Uterus (tissue), 4 donors: ENCODE results near the gene SOWAHA. TPM values are rescaled to one million over a fixed set of nuclear protein-coding genes. Genes with fewer than 3 reads are reported as not detected.

Experiments
- DNase-seq, 2 donors: peaks; one replicate each; pipeline ENCODE4 v3.0.0-alpha.2; 2019 to 2020
- H3K27ac ChIP-seq, 2 donors: fragments of 200-600 bp; sonication (generic); 1 replicate in 1 of 2; 2 replicates in 1 of 2; pipeline ENCODE4 v1.5.1; 2016 to 2018
- H3K27me3 ChIP-seq, 2 donors: fragments of 200-600 bp; sonication (generic); one replicate each; pipeline ENCODE4 v1.5.1; 2018 to 2019; ENCODE audit warnings: control low read depth in 1 of 2
- H3K36me3 ChIP-seq, 2 donors: fragments of 200-600 bp; sonication (generic); one replicate each; pipeline ENCODE4 v1.5.1; 2019; ENCODE audit warnings: control low read depth in 1 of 2
- H3K4me1 ChIP-seq, 2 donors: fragments of 200-600 bp; sonication (generic); one replicate each; pipeline ENCODE4 v1.5.1; 2018 to 2019; ENCODE audit warnings: control low read depth in 1 of 2
- H3K4me3 ChIP-seq, 2 donors: fragments of 200-600 bp; sonication (generic); 1 replicate in 1 of 2; 2 replicates in 1 of 2; pipeline ENCODE4 v1.5.1; 2018 to 2019; ENCODE audit warnings: mild to moderate bottlenecking in 1 of 2
- H3K9me3 ChIP-seq, 2 donors: fragments of 200-600 bp; sonication (generic); one replicate each; pipeline ENCODE4 v1.5.1; 2019; ENCODE audit warnings: control low read depth in 1 of 2
- POLR2A ChIP-seq, 2 donors: fragments of 450-650 bp; IDR thresholded peaks; one replicate each; pipeline ENCODE4 v1.6.1; 2016; ENCODE audit warnings: antibody characterized with exemption in 2 of 2, mild to moderate bottlenecking in 1 of 2, moderate library complexity in 1 of 2
- intact Hi-C: fragments of 100-400 bp; cut with DNase I; formaldehyde crosslinking; loops from one replicate; pipeline ENCODE4 v1.15.1; 2023; ENCODE audit warnings: low total_unique reads
- total RNA-seq, 4 donors: library from RNA; depleted of rRNA in 3 of 4; stranded (reverse); fragments of >200 nt in 3 of 4; gene quantifications; one replicate each; pipeline versions ENCODE4 v1.1.0 to v1.2.4, GENCODE V29; 2014 to 2023
- TF ChIP-seq, protein P1 (sequence below), 4 experiments: fragments of 200-600 bp in 2 of 4; fragments of 450-650 bp in 2 of 4; sonication (generic) in 2 of 4; IDR thresholded peaks; one replicate each; pipeline ENCODE4 v1.5.1; 2016 to 2019; ENCODE audit warnings: antibody characterized with exemption in 4 of 4, mild to moderate bottlenecking in 2 of 4, moderate library complexity in 1 of 4
- donor health status: DM: yes; HTN: yes; CAD: no.

Gene SOWAHA
- total RNA-seq, 4 donors from 2014 or later = under 0.01 to 0.14 (median 0.12) TPM; not detected in 1

DNA sequence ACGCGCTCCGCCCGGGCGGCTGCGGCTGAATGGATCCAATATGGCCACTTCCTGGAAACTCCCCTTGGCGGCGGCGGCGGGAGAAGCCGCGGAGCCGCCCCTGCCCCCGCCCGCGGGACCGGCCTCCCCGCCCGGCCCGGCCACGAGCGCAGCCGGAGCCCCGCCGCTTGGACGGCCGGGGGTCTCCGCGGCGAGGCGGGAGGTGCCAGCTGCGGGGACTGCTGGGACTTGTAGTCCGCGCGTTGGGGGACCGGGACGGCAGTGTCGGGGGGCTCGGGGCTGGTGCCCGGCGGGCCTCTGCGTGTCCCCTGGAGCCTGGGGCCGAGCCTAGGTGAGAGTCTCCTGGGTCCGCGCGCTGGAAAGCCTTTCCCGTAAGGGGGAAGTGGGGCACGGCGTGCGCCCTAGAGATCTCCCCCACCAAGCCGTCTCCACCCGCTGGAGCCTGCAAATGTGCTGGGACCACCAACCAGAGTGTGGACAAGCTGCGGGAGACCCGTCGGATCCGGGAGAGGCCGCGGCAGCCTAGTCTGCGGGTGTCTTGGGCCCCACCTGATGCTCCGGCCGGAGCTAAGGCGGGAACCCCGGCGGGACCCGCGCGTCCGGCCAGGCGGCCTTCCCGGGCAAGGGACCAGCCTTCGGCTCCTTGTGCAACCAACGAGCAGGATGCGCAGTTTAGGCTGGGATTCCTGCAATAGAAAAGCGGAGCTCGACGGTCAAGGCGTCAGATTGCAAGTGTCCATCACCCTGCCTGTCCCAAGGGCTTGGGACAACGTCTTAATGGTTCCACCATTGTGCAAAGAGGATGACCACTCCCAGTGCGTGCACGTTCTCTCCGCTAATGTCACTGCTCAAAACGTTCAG is 35.7 kb upstream of the SOWAHA start, which contains the start of gene SEPTIN8:
Gene SEPTIN8, minus strand, starts transcription at position 31 of the 861 bp plus-strand sequence. CDS start 102 bp downstream, outside the sequence.
- H3K36me3 ChIP-seq = no peaks in the 10 kb centered on the region
- peak within 1 kb of the TSS; percentile 57 to 72 for H3K4me3 ChIP-seq
- H3K27ac ChIP-seq = peak within 1 kb of the TSS; percentile 81 to 84
- intact Hi-C loops = no loop called here
- H3K4me1 ChIP-seq = peaks cover 0 to 11% of the 10 kb centered on the region in 2 donors
- H3K9me3 ChIP-seq = no peaks in the 10 kb centered on the region
- peak; percentile 53 to 70 for DNase-seq
- H3K27me3 ChIP-seq = no peaks in the 10 kb centered on the region
- no peak for TF ChIP-seq POLR2A (IDR thresholded peaks at IDR 0.05)
- TF ChIP-seq, protein P1, sequence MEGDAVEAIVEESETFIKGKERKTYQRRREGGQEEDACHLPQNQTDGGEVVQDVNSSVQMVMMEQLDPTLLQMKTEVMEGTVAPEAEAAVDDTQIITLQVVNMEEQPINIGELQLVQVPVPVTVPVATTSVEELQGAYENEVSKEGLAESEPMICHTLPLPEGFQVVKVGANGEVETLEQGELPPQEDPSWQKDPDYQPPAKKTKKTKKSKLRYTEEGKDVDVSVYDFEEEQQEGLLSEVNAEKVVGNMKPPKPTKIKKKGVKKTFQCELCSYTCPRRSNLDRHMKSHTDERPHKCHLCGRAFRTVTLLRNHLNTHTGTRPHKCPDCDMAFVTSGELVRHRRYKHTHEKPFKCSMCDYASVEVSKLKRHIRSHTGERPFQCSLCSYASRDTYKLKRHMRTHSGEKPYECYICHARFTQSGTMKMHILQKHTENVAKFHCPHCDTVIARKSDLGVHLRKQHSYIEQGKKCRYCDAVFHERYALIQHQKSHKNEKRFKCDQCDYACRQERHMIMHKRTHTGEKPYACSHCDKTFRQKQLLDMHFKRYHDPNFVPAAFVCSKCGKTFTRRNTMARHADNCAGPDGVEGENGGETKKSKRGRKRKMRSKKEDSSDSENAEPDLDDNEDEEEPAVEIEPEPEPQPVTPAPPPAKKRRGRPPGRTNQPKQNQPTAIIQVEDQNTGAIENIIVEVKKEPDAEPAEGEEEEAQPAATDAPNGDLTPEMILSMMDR (IDR thresholded peaks at IDR 0.05) = peak in 1 of 4 experiments; percentile 7

DNA sequence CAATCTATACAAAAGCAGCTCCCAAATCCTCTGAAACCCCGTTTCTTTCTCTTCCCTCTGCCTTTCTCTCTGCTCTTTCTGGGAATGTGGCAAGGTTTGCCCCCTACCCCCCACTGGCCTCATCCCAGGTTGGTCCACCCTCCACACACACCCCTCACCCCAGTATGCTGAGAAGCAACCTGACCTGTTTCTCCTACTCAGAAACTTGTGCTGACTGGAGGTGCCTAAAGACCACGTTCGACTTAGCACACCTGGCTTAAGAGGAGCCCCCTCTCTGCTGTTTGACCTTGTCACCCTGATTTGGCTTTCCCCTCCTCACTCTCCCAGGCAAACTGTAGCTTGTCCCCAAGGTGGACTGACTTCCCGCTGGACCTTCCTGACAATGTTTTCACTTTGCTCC is 35.0 kb upstream of the SOWAHA start:
- no peaks in the 10 kb centered on the region for H3K9me3 ChIP-seq
- TF ChIP-seq, protein P1 (IDR thresholded peaks at IDR 0.05) = no peak
- TF ChIP-seq POLR2A (IDR thresholded peaks at IDR 0.05) = no peak
- intact Hi-C loops = no loop called here
- peak overlapping the region; percentile 57 to 72 for H3K4me3 ChIP-seq
- H3K36me3 ChIP-seq = no peaks in the 10 kb centered on the region
- H3K27me3 ChIP-seq = no peaks in the 10 kb centered on the region
- no peak for DNase-seq
- H3K27ac ChIP-seq = peak overlapping the region in 1 of 2 donors; percentile 84
- peaks cover 0 to 11% of the 10 kb centered on the region in 2 donors for H3K4me1 ChIP-seq

DNA sequence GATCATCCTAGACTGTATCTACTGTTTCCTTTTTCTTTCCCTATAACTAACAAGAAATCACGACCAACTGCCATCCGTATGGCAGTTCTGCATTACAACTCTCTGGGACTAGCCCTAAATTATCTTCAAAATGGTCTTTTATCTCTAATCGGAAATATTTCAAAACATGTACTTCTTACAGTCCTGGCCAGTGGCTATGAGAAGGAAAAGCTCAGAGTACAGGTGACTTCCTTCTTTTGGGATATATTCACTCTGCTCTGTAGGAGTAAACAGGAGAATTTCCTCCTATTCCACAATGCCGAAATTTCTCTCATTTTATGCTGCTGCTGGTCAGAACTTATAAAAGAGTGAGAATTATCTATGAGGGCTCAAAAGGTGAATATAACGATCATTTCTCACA is 34.2 kb upstream of the SOWAHA start:
- H3K9me3 ChIP-seq = no peaks in the 10 kb centered on the region
- peaks cover 0 to 11% of the 10 kb centered on the region in 2 donors for H3K4me1 ChIP-seq
- intact Hi-C loops = no loop called here
- H3K4me3 ChIP-seq = no peak overlapping the region
- H3K36me3 ChIP-seq = no peaks in the 10 kb centered on the region
- H3K27me3 ChIP-seq = no peaks in the 10 kb centered on the region
- TF ChIP-seq, protein P1 (IDR thresholded peaks at IDR 0.05) = no peak
- TF ChIP-seq POLR2A (IDR thresholded peaks at IDR 0.05) = no peak
- H3K27ac ChIP-seq = no peak overlapping the region
- no peak for DNase-seq

DNA sequence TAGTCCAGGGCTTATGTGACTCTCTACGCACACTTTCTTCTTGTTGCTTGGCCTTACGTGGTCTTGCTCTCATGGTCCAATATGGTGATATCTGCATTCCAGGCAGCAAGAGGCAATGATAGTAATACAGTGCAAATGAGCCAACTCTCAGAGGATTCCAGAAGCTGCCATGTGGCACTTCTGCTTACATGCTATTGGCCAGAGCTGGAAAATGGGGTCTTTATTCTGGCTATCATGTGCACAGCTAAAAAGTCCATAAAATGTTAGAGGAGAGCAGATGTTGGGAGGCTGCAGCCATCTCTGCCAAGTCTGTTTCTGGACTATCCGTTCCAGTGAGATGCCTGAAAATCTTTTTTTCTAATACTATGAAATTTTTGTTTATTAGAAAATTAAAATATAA is 33.1 kb upstream of the SOWAHA start:
- intact Hi-C loops = no loop called here
- DNase-seq = no peak
- Histone ChIP-seq H3K27me3 (no peaks in the 10 kb centered on the region), H3K36me3 (no peaks in the 10 kb centered on the region), H3K9me3 (no peaks in the 10 kb centered on the region), H3K4me3 (no peak overlapping the region), H3K27ac (no peak overlapping the region), H3K4me1 (peaks cover 0 to 11% of the 10 kb centered on the region in 2 donors)
- TF ChIP-seq POLR2A (IDR thresholded peaks at IDR 0.05) = no peak
- TF ChIP-seq, protein P1 (IDR thresholded peaks at IDR 0.05) = no peak

DNA sequence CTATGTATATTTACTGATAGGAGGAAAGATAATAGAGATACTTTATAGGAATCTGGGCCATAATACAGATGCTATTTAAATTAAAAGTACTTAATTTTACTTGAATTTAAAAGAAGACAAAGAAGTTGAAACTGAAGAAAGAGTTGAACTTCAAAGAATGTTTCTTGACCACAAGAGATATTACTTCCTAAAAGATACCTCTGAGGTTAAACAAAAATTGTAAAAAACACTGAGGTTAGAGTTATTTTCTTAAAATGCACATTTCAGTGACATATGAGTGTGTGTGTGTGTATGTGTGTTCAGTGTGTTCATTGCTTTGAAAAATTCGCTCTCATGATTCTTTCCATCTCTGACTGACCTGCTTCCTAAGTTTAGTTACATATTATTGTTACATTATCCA is 32.5 kb upstream of the SOWAHA start:
- H3K4me1 ChIP-seq = peaks cover 0 to 11% of the 10 kb centered on the region in 2 donors
- no peak for TF ChIP-seq POLR2A (IDR thresholded peaks at IDR 0.05)
- TF ChIP-seq, protein P1 (IDR thresholded peaks at IDR 0.05) = no peak
- H3K4me3 ChIP-seq = no peak overlapping the region
- intact Hi-C loops = no loop called here
- no peaks in the 10 kb centered on the region for H3K9me3 ChIP-seq
- H3K27me3 ChIP-seq = no peaks in the 10 kb centered on the region
- H3K36me3 ChIP-seq = no peaks in the 10 kb centered on the region
- no peak overlapping the region for H3K27ac ChIP-seq
- DNase-seq = no peak
